A549 (cell line): Measurements from ENCODE around the gene NOPCHAP1. TPM values are rescaled to one million over a fixed set of nuclear protein-coding genes. Genes with fewer than 3 reads are reported as not detected.
"Not testable (repeated sequence)": the region's sequence is repeated elsewhere in the genome, so short reads cannot be mapped to it uniquely, and the experiment has no call there.

Experiments
- ATAC-seq, 2 experiments: fragments of 200-7000 bp in 1 of 2; fragments of >200 bp in 1 of 2; cut with Nextera tagmentation in 1 of 2; cut with Tn5 transposase in 1 of 2; 3 replicates each; pipeline versions ENCODE4 v1.8.0 to v1.9.1; 2018 to 2020; ENCODE audit warnings: mild to moderate bottlenecking in 1 of 2, moderate library complexity in 1 of 2
- CTCF ChIA-PET: fragments of 300-600 bp; sonication (Branson Sonifier 250); formaldehyde crosslinking; extraction: SDS; loops from one replicate; lab custom pipeline; 2021; ENCODE audit warnings: antibody characterized with exemption, inconsistent platforms; lab: Yijun Ruan, JAX
- POLR2A ChIA-PET: fragments of 350-600 bp; formaldehyde crosslinking; extraction: SDS; loops from one replicate; lab custom pipeline; 2021; ENCODE audit warnings: antibody characterized with exemption, inconsistent platforms; lab: Yijun Ruan, JAX
- DNase-seq, 2 experiments: peaks; one replicate each; pipeline versions ENCODE4 v3.0.0 to v3.0.0-alpha.2; 2011 to 2016; ENCODE audit warnings: low read depth in 1 of 2, low spot score in 1 of 2
- FAIRE-seq: peaks from 2 replicates; lab custom pipeline; 2011; peaks lifted over from hg19 to GRCh38; lab: Jason Lieb, UNC
- H3K27ac ChIP-seq, 2 experiments: fragments of >200 bp; sonication (Bioruptor Twin); formaldehyde crosslinking; 3 replicates each; pipeline ENCODE4 v1.5.1; 2016 to 2017
- H3K4me1 ChIP-seq: fragments of >200 bp; sonication (Bioruptor Twin); formaldehyde crosslinking; 3 replicates; pipeline ENCODE4 v1.6.1; 2016
- H3K4me2 ChIP-seq: fragments of >200 bp; sonication (Bioruptor Twin); formaldehyde crosslinking; 3 replicates; pipeline ENCODE4 v1.6.1; 2016
- H3K4me3 ChIP-seq: fragments of >200 bp; sonication (Bioruptor Twin); formaldehyde crosslinking; 3 replicates; pipeline ENCODE4 v1.5.1; 2016
- H3K9me3 ChIP-seq: fragments of >200 bp; sonication (Bioruptor Twin); formaldehyde crosslinking; 3 replicates; pipeline ENCODE4 v1.6.1; 2016
- BHLHE40 ChIP-seq: IDR thresholded peaks from 2 replicates; pipeline ENCODE4 v1.6.1; 2012; ENCODE audit warnings: low read depth, low read length, inconsistent platforms
- CEBPB ChIP-seq, 2 experiments: fragments of >200 bp in 1 of 2; sonication (Bioruptor Twin) in 1 of 2; formaldehyde crosslinking in 1 of 2; IDR thresholded peaks; 2 replicates each; pipeline ENCODE4 v1.6.1; 2012 to 2016
- CHD4 ChIP-seq: fragments of 200-600 bp; sonication (generic); IDR thresholded peaks from 2 replicates; pipeline ENCODE4 v1.6.1; 2016; ENCODE audit warnings: antibody characterized with exemption, mild to moderate bottlenecking, borderline replicate concordance
- HEYL ChIP-seq: fragments of 250-450 bp; sonication (Bioruptor Pico); IDR thresholded peaks from 2 replicates; pipeline ENCODE4 v1.8.0; 2021; ENCODE audit warnings: mild to moderate bottlenecking, moderate library complexity
- MAZ ChIP-seq: fragments of 150-350 bp; IDR thresholded peaks from 2 replicates; pipeline ENCODE4 v1.6.1; 2014; ENCODE audit warnings: antibody characterized with exemption, low read depth, low read length, borderline replicate concordance
- PHF8 ChIP-seq: fragments of 200-600 bp; sonication (generic); IDR thresholded peaks from 2 replicates; pipeline ENCODE4 v1.6.1; 2016; ENCODE audit warnings: low read depth, mild to moderate bottlenecking, antibody characterized with exemption, moderate library complexity, borderline replicate concordance
- POLR2AphosphoS2 ChIP-seq: conservative IDR thresholded peaks from 2 replicates; pipeline ENCODE4 v1.6.1; 2012; ENCODE audit warnings: low read length, improper control_type of control experiment, inconsistent platforms
- RAD21 ChIP-seq, 2 experiments: fragments of >200 bp in 1 of 2; sonication (Bioruptor Twin) in 1 of 2; formaldehyde crosslinking in 1 of 2; IDR thresholded peaks in 1 of 2; conservative IDR thresholded peaks in 1 of 2; 2 replicates in 1 of 2; 3 replicates in 1 of 2; pipeline ENCODE4 v1.6.1; 2012 to 2018; ENCODE audit warnings: inconsistent platforms in 1 of 2
- SREBF2 ChIP-seq: fragments of 450-650 bp; IDR thresholded peaks from 2 replicates; pipeline ENCODE4 v1.6.1; 2014; ENCODE audit warnings: mild to moderate bottlenecking, moderate library complexity
- TP53 ChIP-seq: fragments of 250-450 bp; sonication (Bioruptor Pico); IDR thresholded peaks from 2 replicates; pipeline ENCODE4 v1.5.0; 2021; ENCODE audit warnings: mild to moderate bottlenecking, moderate library complexity
- ZC3H11A ChIP-seq: fragments of 450-650 bp; IDR thresholded peaks from 2 replicates; pipeline ENCODE4 v1.6.1; 2014; ENCODE audit warnings: antibody characterized with exemption, mild to moderate bottlenecking
- ZSCAN20 ChIP-seq: fragments of 250-450 bp; sonication (Bioruptor Pico); IDR thresholded peaks from 2 replicates; pipeline ENCODE4 v1.8.0; 2022; ENCODE audit warnings: mild to moderate bottlenecking, moderate library complexity
- WGBS: methylation state at CpG from one replicate; pipeline ENCODE4 v1.1.6; 2017; ENCODE audit errors: missing lambda C conversion rate; 5-methylcytosine and 5-hydroxymethylcytosine counted together
- polyA plus RNA-seq, 4 experiments: library from polyadenylated mRNA; depleted of rRNA in 3 of 4; stranded (reverse); fragments of >200 nt; fragmentation: RNase III in 1 of 4; extraction: RNeasy Plus Mini Kit Qiagen cat#74134 plus additional on column Dnase treatment in 1 of 4; gene quantifications; 2 replicates in 3 of 4; 3 replicates in 1 of 4; pipeline ENCODE4 v1.2.3, GENCODE V29; 2011 to 2017
- TF ChIP-seq, protein P1 (sequence below): fragments of 200-600 bp; sonication (generic); IDR thresholded peaks from 2 replicates; pipeline ENCODE4 v1.6.1; 2016; ENCODE audit warnings: antibody characterized with exemption, mild to moderate bottlenecking, moderate library complexity
- TF ChIP-seq, protein P2 (sequence below): fragments of >200 bp; sonication (Bioruptor Twin); formaldehyde crosslinking; IDR thresholded peaks from 3 replicates; pipeline ENCODE4 v1.5.1; 2016
- TF ChIP-seq, protein P3 (sequence below): fragments of 450-650 bp; IDR thresholded peaks from 2 replicates; pipeline ENCODE4 v1.6.1; 2014; ENCODE audit warnings: antibody characterized with exemption
- TF ChIP-seq, protein P4 (sequence below): fragments of 250-450 bp; sonication (Bioruptor Pico); IDR thresholded peaks from 2 replicates; pipeline ENCODE4 v1.5.0; 2020; ENCODE audit warnings: low read depth, mild to moderate bottlenecking, moderate library complexity
- TF ChIP-seq, protein P5 (sequence below): IDR thresholded peaks from 2 replicates; pipeline ENCODE4 v1.6.1; 2012
- TF ChIP-seq, protein P6 (sequence below): IDR thresholded peaks from 2 replicates; pipeline ENCODE4 v1.6.1; 2012
- TF ChIP-seq, protein P7 (sequence below): fragments of >200 bp; sonication (Bioruptor Twin); formaldehyde crosslinking; IDR thresholded peaks from 3 replicates; pipeline ENCODE4 v1.6.1; 2016

The NOPCHAP1 gene
- polyA plus RNA-seq, 2 of the 4 experiments (the other 2 are of a cell fraction) = 21.7 to 29.5 TPM

DNA sequence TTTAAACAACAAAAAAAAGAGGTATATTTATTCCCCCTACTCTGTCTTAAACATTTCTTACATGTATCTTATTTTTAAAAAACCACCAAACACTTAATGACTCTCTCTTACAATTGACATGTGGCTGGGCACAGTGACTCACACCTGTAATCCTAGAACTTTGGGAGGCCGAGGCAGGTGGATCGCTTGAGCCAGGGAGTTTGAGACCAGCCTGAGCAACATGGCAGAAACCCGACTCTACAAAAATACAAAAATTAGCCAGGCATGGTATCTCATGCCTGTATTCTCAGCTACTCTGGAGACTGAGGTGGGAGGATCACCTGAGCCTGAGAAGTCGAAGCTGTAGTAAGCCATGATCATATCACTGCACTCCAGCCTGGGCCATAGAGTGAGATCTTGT, 44.0 kb upstream of the NOPCHAP1 start:
- CTCF ChIA-PET = interaction anchor here (1.0 to 1.4 kb wide), 2 partner anchors 17 to 567 kb away, joined by 3 to 5 read pairs; no protein-coding TSS in a partner anchor
- peaks cover 5% of the 10 kb centered on the region; the same call in 1 of the 3 replicates for H3K4me1 ChIP-seq
- 90% methylated on average over 4 of the region's 4 CpGs for WGBS
- no peaks in the 10 kb centered on the region for H3K9me3 ChIP-seq
- FAIRE-seq (no peak), DNase-seq (no peak), ATAC-seq (no peak)
- no peak overlapping the region for H3K4me2 ChIP-seq
- POLR2A ChIA-PET = no interaction called here
- no peak overlapping the region for H3K27ac ChIP-seq
- H3K4me3 ChIP-seq = no peak overlapping the region
- TF ChIP-seq SREBF2 (no peak), ZC3H11A (no peak), ZSCAN20 (no peak), TP53 (CRISPR knock-in tag) (no peak), MAZ (no peak), CEBPB (IDR thresholded peaks at IDR 0.05) (no peak), HEYL (CRISPR knock-in tag) (no peak)
- TF ChIP-seq, protein P1, sequence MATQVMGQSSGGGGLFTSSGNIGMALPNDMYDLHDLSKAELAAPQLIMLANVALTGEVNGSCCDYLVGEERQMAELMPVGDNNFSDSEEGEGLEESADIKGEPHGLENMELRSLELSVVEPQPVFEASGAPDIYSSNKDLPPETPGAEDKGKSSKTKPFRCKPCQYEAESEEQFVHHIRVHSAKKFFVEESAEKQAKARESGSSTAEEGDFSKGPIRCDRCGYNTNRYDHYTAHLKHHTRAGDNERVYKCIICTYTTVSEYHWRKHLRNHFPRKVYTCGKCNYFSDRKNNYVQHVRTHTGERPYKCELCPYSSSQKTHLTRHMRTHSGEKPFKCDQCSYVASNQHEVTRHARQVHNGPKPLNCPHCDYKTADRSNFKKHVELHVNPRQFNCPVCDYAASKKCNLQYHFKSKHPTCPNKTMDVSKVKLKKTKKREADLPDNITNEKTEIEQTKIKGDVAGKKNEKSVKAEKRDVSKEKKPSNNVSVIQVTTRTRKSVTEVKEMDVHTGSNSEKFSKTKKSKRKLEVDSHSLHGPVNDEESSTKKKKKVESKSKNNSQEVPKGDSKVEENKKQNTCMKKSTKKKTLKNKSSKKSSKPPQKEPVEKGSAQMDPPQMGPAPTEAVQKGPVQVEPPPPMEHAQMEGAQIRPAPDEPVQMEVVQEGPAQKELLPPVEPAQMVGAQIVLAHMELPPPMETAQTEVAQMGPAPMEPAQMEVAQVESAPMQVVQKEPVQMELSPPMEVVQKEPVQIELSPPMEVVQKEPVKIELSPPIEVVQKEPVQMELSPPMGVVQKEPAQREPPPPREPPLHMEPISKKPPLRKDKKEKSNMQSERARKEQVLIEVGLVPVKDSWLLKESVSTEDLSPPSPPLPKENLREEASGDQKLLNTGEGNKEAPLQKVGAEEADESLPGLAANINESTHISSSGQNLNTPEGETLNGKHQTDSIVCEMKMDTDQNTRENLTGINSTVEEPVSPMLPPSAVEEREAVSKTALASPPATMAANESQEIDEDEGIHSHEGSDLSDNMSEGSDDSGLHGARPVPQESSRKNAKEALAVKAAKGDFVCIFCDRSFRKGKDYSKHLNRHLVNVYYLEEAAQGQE = no peak
- TF ChIP-seq, protein P2, sequence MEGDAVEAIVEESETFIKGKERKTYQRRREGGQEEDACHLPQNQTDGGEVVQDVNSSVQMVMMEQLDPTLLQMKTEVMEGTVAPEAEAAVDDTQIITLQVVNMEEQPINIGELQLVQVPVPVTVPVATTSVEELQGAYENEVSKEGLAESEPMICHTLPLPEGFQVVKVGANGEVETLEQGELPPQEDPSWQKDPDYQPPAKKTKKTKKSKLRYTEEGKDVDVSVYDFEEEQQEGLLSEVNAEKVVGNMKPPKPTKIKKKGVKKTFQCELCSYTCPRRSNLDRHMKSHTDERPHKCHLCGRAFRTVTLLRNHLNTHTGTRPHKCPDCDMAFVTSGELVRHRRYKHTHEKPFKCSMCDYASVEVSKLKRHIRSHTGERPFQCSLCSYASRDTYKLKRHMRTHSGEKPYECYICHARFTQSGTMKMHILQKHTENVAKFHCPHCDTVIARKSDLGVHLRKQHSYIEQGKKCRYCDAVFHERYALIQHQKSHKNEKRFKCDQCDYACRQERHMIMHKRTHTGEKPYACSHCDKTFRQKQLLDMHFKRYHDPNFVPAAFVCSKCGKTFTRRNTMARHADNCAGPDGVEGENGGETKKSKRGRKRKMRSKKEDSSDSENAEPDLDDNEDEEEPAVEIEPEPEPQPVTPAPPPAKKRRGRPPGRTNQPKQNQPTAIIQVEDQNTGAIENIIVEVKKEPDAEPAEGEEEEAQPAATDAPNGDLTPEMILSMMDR = no peak
- TF ChIP-seq, all 56 proteins: peak for 0

DNA sequence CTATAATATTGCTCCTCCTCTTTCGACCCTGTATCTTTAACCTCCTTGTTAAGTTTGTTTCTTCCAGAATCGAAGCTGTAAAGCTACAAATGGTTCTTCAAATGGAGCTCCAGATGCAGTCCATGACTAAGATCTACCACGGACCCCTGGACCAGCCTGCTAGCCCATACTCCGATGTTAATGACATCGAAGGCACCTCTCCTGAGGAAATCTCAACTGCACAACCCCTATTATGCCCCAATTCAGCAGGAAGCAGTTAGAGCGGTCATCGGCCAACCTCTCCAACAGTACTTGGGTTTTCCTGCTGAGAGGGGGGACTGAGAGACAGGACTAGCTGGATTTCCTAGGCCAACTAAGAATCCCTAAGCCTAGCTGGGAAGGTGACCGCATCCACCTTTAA, 42.7 kb upstream of the NOPCHAP1 start:
- POLR2A ChIA-PET, ATAC-seq, H3K9me3 ChIP-seq, H3K4me2 ChIP-seq, H3K27ac ChIP-seq, H3K4me3 ChIP-seq, DNase-seq, FAIRE-seq, H3K4me1 ChIP-seq: not testable (repeated sequence)
- CTCF ChIA-PET = interaction anchor here (0.8 to 1.4 kb wide), 4 partner anchors 11 to 562 kb away, joined by 3 to 5 read pairs (median 3); no protein-coding TSS in a partner anchor
- WGBS = 92% methylated on average over 8 of the region's 8 CpGs

DNA sequence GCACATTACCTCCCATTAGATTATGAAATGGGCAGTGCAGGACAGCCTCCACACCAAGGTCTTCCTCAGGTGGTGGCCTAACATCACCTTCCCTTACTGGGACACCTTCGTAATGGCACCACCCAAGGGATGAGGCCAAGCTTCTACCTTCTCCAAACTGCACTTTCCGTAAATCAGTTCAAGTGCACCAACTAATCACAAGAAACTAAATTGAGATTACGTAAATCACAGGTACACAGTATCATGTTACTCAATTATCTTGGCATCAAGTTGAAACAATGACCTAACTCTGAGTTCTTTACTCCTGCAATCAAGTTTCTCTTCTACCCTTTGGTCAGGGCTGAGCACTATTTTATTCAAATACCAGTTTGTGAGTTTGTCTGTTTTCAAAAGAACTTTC, 41.9 kb upstream of the NOPCHAP1 start:
- ATAC-seq (no peak), DNase-seq (no peak), FAIRE-seq (no peak)
- CTCF ChIA-PET = interaction anchor here (1.2 kb wide), 1 partner anchor 10 kb away, joined by 3 read pairs; no protein-coding TSS in a partner anchor
- WGBS = 93% methylated on average over 3 of the region's 3 CpGs
- H3K9me3 ChIP-seq = no peaks in the 10 kb centered on the region
- H3K4me1 ChIP-seq = no peaks in the 10 kb centered on the region
- no peak overlapping the region for H3K4me2 ChIP-seq
- H3K27ac ChIP-seq = no peak overlapping the region
- POLR2A ChIA-PET = no interaction called here
- no peak overlapping the region for H3K4me3 ChIP-seq
- TF ChIP-seq, protein P3, sequence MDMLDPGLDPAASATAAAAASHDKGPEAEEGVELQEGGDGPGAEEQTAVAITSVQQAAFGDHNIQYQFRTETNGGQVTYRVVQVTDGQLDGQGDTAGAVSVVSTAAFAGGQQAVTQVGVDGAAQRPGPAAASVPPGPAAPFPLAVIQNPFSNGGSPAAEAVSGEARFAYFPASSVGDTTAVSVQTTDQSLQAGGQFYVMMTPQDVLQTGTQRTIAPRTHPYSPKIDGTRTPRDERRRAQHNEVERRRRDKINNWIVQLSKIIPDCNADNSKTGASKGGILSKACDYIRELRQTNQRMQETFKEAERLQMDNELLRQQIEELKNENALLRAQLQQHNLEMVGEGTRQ = no peak
- TF ChIP-seq POLR2AphosphoS2 (no peak), CEBPB (IDR thresholded peaks at IDR 0.05) (no peak), PHF8 (no peak), BHLHE40 (no peak), RAD21 (conservative IDR thresholded peaks at IDR 0.05 in 1 of 2, IDR thresholded peaks at IDR 0.05 in 1 of 2) (no peak), CHD4 (no peak)
- TF ChIP-seq, protein P4, sequence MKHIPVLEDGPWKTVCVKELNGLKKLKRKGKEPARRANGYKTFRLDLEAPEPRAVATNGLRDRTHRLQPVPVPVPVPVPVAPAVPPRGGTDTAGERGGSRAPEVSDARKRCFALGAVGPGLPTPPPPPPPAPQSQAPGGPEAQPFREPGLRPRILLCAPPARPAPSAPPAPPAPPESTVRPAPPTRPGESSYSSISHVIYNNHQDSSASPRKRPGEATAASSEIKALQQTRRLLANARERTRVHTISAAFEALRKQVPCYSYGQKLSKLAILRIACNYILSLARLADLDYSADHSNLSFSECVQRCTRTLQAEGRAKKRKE (CRISPR knock-in tag) = no peak
- TF ChIP-seq, protein P5, sequence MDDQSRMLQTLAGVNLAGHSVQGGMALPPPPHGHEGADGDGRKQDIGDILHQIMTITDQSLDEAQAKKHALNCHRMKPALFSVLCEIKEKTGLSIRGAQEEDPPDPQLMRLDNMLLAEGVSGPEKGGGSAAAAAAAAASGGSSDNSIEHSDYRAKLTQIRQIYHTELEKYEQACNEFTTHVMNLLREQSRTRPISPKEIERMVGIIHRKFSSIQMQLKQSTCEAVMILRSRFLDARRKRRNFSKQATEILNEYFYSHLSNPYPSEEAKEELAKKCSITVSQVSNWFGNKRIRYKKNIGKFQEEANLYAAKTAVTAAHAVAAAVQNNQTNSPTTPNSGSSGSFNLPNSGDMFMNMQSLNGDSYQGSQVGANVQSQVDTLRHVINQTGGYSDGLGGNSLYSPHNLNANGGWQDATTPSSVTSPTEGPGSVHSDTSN = no peak
- TF ChIP-seq, protein P6, sequence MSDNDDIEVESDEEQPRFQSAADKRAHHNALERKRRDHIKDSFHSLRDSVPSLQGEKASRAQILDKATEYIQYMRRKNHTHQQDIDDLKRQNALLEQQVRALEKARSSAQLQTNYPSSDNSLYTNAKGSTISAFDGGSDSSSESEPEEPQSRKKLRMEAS = no peak
- TF ChIP-seq, protein P7, sequence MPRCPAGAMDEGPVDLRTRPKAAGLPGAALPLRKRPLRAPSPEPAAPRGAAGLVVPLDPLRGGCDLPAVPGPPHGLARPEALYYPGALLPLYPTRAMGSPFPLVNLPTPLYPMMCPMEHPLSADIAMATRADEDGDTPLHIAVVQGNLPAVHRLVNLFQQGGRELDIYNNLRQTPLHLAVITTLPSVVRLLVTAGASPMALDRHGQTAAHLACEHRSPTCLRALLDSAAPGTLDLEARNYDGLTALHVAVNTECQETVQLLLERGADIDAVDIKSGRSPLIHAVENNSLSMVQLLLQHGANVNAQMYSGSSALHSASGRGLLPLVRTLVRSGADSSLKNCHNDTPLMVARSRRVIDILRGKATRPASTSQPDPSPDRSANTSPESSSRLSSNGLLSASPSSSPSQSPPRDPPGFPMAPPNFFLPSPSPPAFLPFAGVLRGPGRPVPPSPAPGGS = no peak
- TF ChIP-seq, protein P2 = no peak
